HCT116 (cell line): ENCODE data around the gene CKS1B. TPM values are rescaled to one million over a fixed set of nuclear protein-coding genes. Genes with fewer than 3 reads are reported as not detected.
A peak's percentile ranks its signal among the peaks of the same experiment; 100 is the strongest.

ENCODE experiments used
- ATAC-seq: fragments of 200-7000 bp; cut with Tn5 transposase; 2 replicates; pipeline ENCODE4 v1.9.1; 2020; ENCODE audit warnings: mild to moderate bottlenecking, moderate library complexity
- BruUV-seq: library from RNA; stranded (reverse); fragments of 400-500 nt; replicated peaks from 2 replicates; lab custom pipeline; 2021; lab: Mats Ljungman, UMichigan
- CTCF ChIA-PET: fragments of 300-600 bp; sonication (Branson Sonifier 250); formaldehyde crosslinking; loops from one replicate; lab custom pipeline; 2021; ENCODE audit warnings: antibody characterized with exemption; lab: Charles Lee
- POLR2A ChIA-PET: fragments of 300-600, 350-600 bp; sonication (Branson Sonifier 250); formaldehyde crosslinking; loops from one replicate; lab custom pipeline; 2021; ENCODE audit warnings: antibody characterized with exemption; lab: Charles Lee
- RAD21 ChIA-PET, 2 experiments: fragments of 300-600 bp; sonication (Branson Sonifier 250); formaldehyde crosslinking; loops; one replicate each; lab custom pipeline; 2023; ENCODE audit warnings: low total read pairs in 2 of 2; ENCODE audit not compliant: uncharacterized antibody in 2 of 2, unreplicated experiment in 2 of 2, low non-redundant PET in 1 of 2; lab: Charles Lee
- DNase-seq: peaks from one replicate; pipeline ENCODE4 v3.0.0-alpha.2; 2010; ENCODE audit warnings: low read depth, low spot score
- H2AFZ ChIP-seq: fragments of 200-600 bp; shearing (Covaris generic), sonication (generic); 2 replicates; pipeline ENCODE4 v1.6.1; 2017; ENCODE audit warnings: low read depth, mixed run types, mixed read lengths, antibody characterized with exemption, low read length; ENCODE audit not compliant: poor library complexity, severe bottlenecking
- H3K27ac ChIP-seq: 2 replicates; pipeline ENCODE4 v1.5.1; 2012; ENCODE audit warnings: low read depth, low read length
- H3K27me3 ChIP-seq: fragments of 200-600 bp; sonication (generic); 2 replicates; pipeline ENCODE4 v1.6.1; 2016; ENCODE audit warnings: mixed run types, low read length, mixed read lengths; ENCODE audit not compliant: insufficient read depth
- H3K36me3 ChIP-seq, 2 experiments: fragments of 200-500 bp in 1 of 2; fragments of 200-600 bp in 1 of 2; sonication (Bioruptor generic) in 1 of 2; sonication (generic) in 1 of 2; 2 replicates each; pipeline versions ENCODE4 v1.5.1 to v1.6.1; 2014 to 2016; ENCODE audit warnings: low read length in 2 of 2, inconsistent platforms in 1 of 2, mixed read lengths in 1 of 2, mixed run types in 1 of 2; ENCODE audit not compliant: insufficient read depth in 2 of 2, control insufficient read depth in 1 of 2
- H3K4me1 ChIP-seq, 2 experiments: fragments of 200-600 bp in 1 of 2; sonication (generic) in 1 of 2; 2 replicates each; pipeline versions ENCODE4 v1.5.1 to v1.6.1; 2012 to 2017; ENCODE audit warnings: low read length in 2 of 2, inconsistent platforms in 1 of 2, mild to moderate bottlenecking in 1 of 2, mixed read lengths in 1 of 2, mixed run types in 1 of 2, moderate library complexity in 1 of 2; ENCODE audit not compliant: insufficient read depth in 2 of 2, control insufficient read depth in 1 of 2
- H3K4me2 ChIP-seq: fragments of 200-600 bp; sonication (generic); 2 replicates; pipeline ENCODE4 v1.6.1; 2017; ENCODE audit warnings: mixed run types, low read length, mixed read lengths
- H3K4me3 ChIP-seq, 2 experiments: fragments of 200-600 bp in 1 of 2; sonication (generic) in 1 of 2; replicated peaks in 1 of 2; 2 replicates each; pipeline ENCODE4 v1.5.1; 2011 to 2016; ENCODE audit warnings: low read length in 2 of 2, control low read depth in 1 of 2, low read depth in 1 of 2, mild to moderate bottlenecking in 1 of 2, mixed read lengths in 1 of 2, mixed run types in 1 of 2
- H3K79me2 ChIP-seq: fragments of 200-600 bp; sonication (generic); 2 replicates; pipeline ENCODE4 v1.6.1; 2017; ENCODE audit warnings: mild to moderate bottlenecking, mixed run types, low read length, moderate library complexity, mixed read lengths; ENCODE audit not compliant: insufficient read depth
- H3K9ac ChIP-seq: fragments of 200-600 bp; sonication (generic); 2 replicates; pipeline ENCODE4 v1.6.1; 2016; ENCODE audit warnings: low read length, mixed read lengths
- H3K9me2 ChIP-seq: fragments of 200-600 bp; sonication (generic), shearing (Covaris generic); 2 replicates; pipeline ENCODE4 v1.6.1; 2017; ENCODE audit warnings: mixed run types, mild to moderate bottlenecking, moderate library complexity; ENCODE audit not compliant: insufficient read depth
- H3K9me3 ChIP-seq, 2 experiments: fragments of 200-500 bp in 1 of 2; fragments of 200-600 bp in 1 of 2; sonication (Bioruptor generic) in 1 of 2; sonication (generic) in 1 of 2; 2 replicates each; pipeline ENCODE4 v1.6.1; 2014 to 2017; ENCODE audit warnings: low read length in 2 of 2, mixed read lengths in 2 of 2, inconsistent platforms in 1 of 2, low read depth in 1 of 2, mild to moderate bottlenecking in 1 of 2, mixed run types in 1 of 2, moderate library complexity in 1 of 2; ENCODE audit not compliant: control insufficient read depth in 1 of 2, insufficient read depth in 1 of 2
- H4K20me1 ChIP-seq: fragments of 200-600 bp; sonication (generic), shearing (Covaris generic); 2 replicates; pipeline ENCODE4 v1.6.1; 2017; ENCODE audit warnings: mixed run types, mild to moderate bottlenecking, moderate library complexity; ENCODE audit not compliant: insufficient read depth
- ATF3 ChIP-seq: IDR thresholded peaks from 2 replicates; pipeline ENCODE4 v1.6.1; 2012
- CBX3 ChIP-seq: IDR thresholded peaks from 2 replicates; pipeline ENCODE4 v1.6.1; 2012; ENCODE audit warnings: low read depth
- CTCF ChIP-seq, 3 experiments: fragments of 200-600 bp in 1 of 3; sonication (generic) in 1 of 3; IDR thresholded peaks in 2 of 3; conservative IDR thresholded peaks in 1 of 3; 2 replicates each; pipeline ENCODE4 v1.5.1; 2012 to 2017; ENCODE audit warnings: low read depth in 2 of 3, low read length in 2 of 3, antibody characterized with exemption in 1 of 3, borderline replicate concordance in 1 of 3, control low read depth in 1 of 3, mild to moderate bottlenecking in 1 of 3, mixed read lengths in 1 of 3, mixed run types in 1 of 3, moderate library complexity in 1 of 3; ENCODE audit not compliant: insufficient read depth in 1 of 3
- EGR1 ChIP-seq: IDR thresholded peaks from 2 replicates; pipeline ENCODE4 v1.6.1; 2012; ENCODE audit warnings: low read depth
- ELF1 ChIP-seq: IDR thresholded peaks from 2 replicates; pipeline ENCODE4 v1.6.1; 2012; ENCODE audit warnings: low read depth, borderline replicate concordance
- EZH2phosphoT487 ChIP-seq: fragments of 200-600 bp; IDR thresholded peaks from 2 replicates; pipeline ENCODE4 v1.6.1; 2018; ENCODE audit warnings: antibody characterized with exemption, borderline replicate concordance
- FOSL1 ChIP-seq: IDR thresholded peaks from 2 replicates; pipeline ENCODE4 v1.6.1; 2012; ENCODE audit warnings: low read depth
- JUND ChIP-seq: IDR thresholded peaks from 2 replicates; pipeline ENCODE4 v1.6.1; 2012
- MAX ChIP-seq: IDR thresholded peaks from 2 replicates; pipeline ENCODE4 v1.6.1; 2012
- POLR2A ChIP-seq: IDR thresholded peaks from 2 replicates; pipeline ENCODE4 v1.7.0; 2011; ENCODE audit warnings: borderline replicate concordance; ENCODE audit not compliant: insufficient read depth, insufficient read length; ENCODE audit errors: extremely low read depth
- RAD21 ChIP-seq: IDR thresholded peaks from 2 replicates; pipeline ENCODE4 v1.6.1; 2012; ENCODE audit warnings: low read depth, mild to moderate bottlenecking
- REST ChIP-seq: IDR thresholded peaks from 2 replicates; pipeline ENCODE4 v1.6.1; 2012; ENCODE audit warnings: low read depth
- SP1 ChIP-seq: IDR thresholded peaks from 2 replicates; pipeline ENCODE4 v1.6.1; 2012; ENCODE audit warnings: low read depth
- TCF7L2 ChIP-seq: IDR thresholded peaks from 2 replicates; pipeline ENCODE4 v1.7.0; 2011; ENCODE audit warnings: borderline replicate concordance, inconsistent platforms; ENCODE audit not compliant: insufficient read depth, insufficient read length; ENCODE audit errors: extremely low read depth
- YY1 ChIP-seq: IDR thresholded peaks from 2 replicates; pipeline ENCODE4 v1.6.1; 2011; ENCODE audit warnings: low read length, low read depth, moderate library complexity, mild to moderate bottlenecking; ENCODE audit not compliant: insufficient replicate concordance; ENCODE audit errors: extremely low read depth
- ZFX ChIP-seq: fragments of 450-650 bp; IDR thresholded peaks from 2 replicates; pipeline ENCODE4 v1.6.1; 2017
- ZNF274 ChIP-seq: fragments of 200-500 bp; sonication (Bioruptor generic); IDR thresholded peaks from 2 replicates; pipeline ENCODE4 v1.6.1; 2014; ENCODE audit warnings: mild to moderate bottlenecking, low read depth, low read length, inconsistent platforms
- intact Hi-C: fragments of 100-400 bp; cut with micrococcal nuclease; formaldehyde crosslinking; loops from 2 replicates; pipeline ENCODE4 v1.10.0; 2022
- total RNA-seq: library from RNA; stranded (reverse); gene quantifications from one replicate; pipeline ENCODE4 v1.2.1, GENCODE V29; 2021; ENCODE audit not compliant: unreplicated experiment

The CKS1B gene
- total RNA-seq, 1 experiment from 2014 or later, result 229 TPM

DNA sequence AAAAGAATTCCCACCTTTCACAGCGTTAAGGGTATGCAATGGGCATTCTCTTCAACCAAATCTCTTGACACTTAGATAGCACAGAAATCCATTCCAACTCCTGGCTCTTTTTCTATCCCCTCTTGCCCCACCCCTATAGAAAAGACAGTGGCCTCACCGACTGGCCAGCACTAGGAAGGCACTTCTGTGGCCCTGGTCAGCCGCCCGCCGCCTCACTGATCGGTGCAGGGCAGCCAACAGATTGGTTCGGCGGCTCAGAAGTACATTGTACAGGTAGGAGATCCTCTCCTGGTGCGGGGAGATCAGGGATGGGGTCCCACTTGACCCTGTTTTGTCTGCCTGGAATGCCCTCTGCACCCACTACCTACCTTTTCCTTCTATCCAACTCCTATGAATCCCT, 49.8 kb downstream of the CKS1B start (continued):
- TF ChIP-seq EGR1, result no peak
- TF ChIP-seq, all 23 proteins: peak for 0

DNA sequence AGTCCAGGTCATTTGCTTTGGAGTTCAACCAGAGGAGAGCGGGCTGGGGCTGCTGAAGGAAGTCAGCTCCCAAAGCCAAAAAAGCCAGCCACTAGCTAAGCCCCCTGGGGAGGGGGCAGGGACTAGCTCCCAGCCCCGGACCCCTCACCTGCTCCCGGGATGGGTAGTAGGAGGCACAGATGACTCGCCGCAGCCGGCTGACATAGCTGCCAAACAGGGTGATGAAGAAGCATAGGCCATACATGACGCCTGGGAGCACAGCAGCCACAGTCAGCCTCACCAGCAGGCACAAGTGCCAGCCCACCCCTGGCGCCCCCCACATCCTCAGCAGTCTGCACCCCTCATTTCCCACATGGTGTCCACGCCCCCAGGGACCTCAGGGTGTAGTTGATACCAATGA, 51.7 kb downstream of the CKS1B start:
- peak overlapping the region; percentile 38 for H3K9ac ChIP-seq
- H3K36me3 ChIP-seq, result no peaks in the 10 kb centered on the region
- BruUV-seq, result no TSS peak
- H2AFZ ChIP-seq, result no peak overlapping the region
- ATAC-seq (peak; percentile 29), DNase-seq (no peak)
- POLR2A ChIA-PET, result interaction anchor here (1.0 kb wide), 1 partner anchor 52 kb away, joined by 3 read pairs; no protein-coding TSS in a partner anchor
- no peak overlapping the region; the same call in 1 of the 2 replicates for H3K27ac ChIP-seq
- no peaks in the 10 kb centered on the region for H3K9me3 ChIP-seq
- peak overlapping the region; percentile 74 for H3K4me2 ChIP-seq
- H3K4me3 ChIP-seq, result 0 out of 4 replicates have a peak overlapping the region, but pooled peaks of 1 of the 2 experiments have one; percentile 7
- no peaks in the 10 kb centered on the region for H3K79me2 ChIP-seq
- no peaks in the 10 kb centered on the region for H4K20me1 ChIP-seq
- no peaks in the 10 kb centered on the region for H3K27me3 ChIP-seq
- CTCF ChIA-PET, result interaction anchor here (1.4 to 1.7 kb wide), 2 partner anchors 9 to 19 kb away, joined by 4 to 8 read pairs; no protein-coding TSS in a partner anchor
- RAD21 ChIA-PET, result interaction anchor here (0.7 kb wide), 2 partner anchors 44 to 189 kb away, joined by 4 to 5 read pairs; no protein-coding TSS in a partner anchor
- intact Hi-C loops, result no loop called here
- H3K9me2 ChIP-seq, result no peaks in the 10 kb centered on the region
- TF ChIP-seq RAD21 (no peak), ATF3 (no peak), REST (no peak), MAX (no peak; the same call in 1 of the 2 replicates), EZH2phosphoT487 (no peak), ZFX (no peak), ZNF274 (no peak), JUND (no peak), TCF7L2 (no peak), CBX3 (no peak), POLR2A (no peak), FOSL1 (no peak), YY1 (no peak), CTCF (IDR thresholded peaks at IDR 0.05 in 2 of 3, conservative IDR thresholded peaks at IDR 0.05 in 1 of 3; ENCODE audit: borderline replicate concordance in 1 of 3, insufficient read depth in 1 of 3, low read depth in 2 of 3, low read length in 2 of 3) (no peak), ELF1 (no peak), SP1 (no peak)
- peaks cover 24 to 42% of the 10 kb centered on the region in 2 experiments for H3K4me1 ChIP-seq
